ENCODE measurements around the gene NOSTRIN. TPM values are rescaled to one million over a fixed set of nuclear protein-coding genes. Genes with fewer than 3 reads are reported as not detected.

NOSTRIN gene
- total RNA-seq, 1 experiment from 2014 or later = 3.1 TPM

DNA sequence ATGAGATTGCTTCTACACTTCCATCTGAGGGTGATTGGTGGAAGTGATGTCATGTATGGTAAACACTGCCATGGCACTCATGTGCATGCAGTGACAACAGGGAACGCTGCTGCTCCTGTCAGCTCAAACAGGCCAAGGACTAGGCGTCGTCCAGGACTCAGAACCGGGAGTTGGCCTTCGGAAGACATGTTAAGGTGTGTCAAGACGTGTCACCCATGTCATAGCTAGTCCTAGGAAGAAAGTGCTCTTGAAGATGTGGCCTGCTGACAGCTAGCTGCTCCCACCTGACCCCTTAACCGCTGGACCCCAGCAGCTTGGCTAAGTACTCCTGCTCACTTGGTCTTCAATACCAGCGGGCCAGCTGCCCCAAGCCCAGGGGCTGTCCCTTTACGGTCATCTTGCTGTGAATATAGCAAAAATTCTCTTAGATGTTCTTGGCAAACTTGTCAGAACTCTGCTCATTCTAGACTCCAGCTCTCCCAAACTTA lies 6.3 kb upstream of the NOSTRIN start:
- H3K4me2 ChIP-seq (ENCODE audit: low read length) = no peak overlapping the region
- no peak for DNase-seq (ENCODE audit: low read depth, low spot score)
- no peak overlapping the region for H3K4me3 ChIP-seq (replicated peaks in 1 of 2; ENCODE audit: low read depth in 1 of 2, low read length in 2 of 2)
- POLR2A ChIA-PET = no interaction called here
- H3K9me2 ChIP-seq (ENCODE audit: insufficient read depth) = no peaks in the 10 kb centered on the region
- no peak for ATAC-seq
- H2AFZ ChIP-seq (ENCODE audit: low read depth, low read length, poor library complexity, severe bottlenecking) = no peak overlapping the region
- CTCF ChIA-PET = no interaction called here
- H3K27me3 ChIP-seq (ENCODE audit: insufficient read depth, low read length) = no peaks in the 10 kb centered on the region
- no peaks in the 10 kb centered on the region for H3K9me3 ChIP-seq (ENCODE audit: control insufficient read depth in 1 of 2, insufficient read depth in 1 of 2, low read depth in 1 of 2, low read length in 2 of 2)
- RAD21 ChIA-PET (ENCODE audit: low non-redundant PET in 1 of 2, low total read pairs in 2 of 2, uncharacterized antibody in 2 of 2, unreplicated experiment in 2 of 2) = no interaction called here
- H3K79me2 ChIP-seq (ENCODE audit: insufficient read depth, low read length) = no peaks in the 10 kb centered on the region
- H3K27ac ChIP-seq (ENCODE audit: low read depth, low read length) = no peak overlapping the region
- H4K20me1 ChIP-seq (ENCODE audit: insufficient read depth) = no peaks in the 10 kb centered on the region
- no TSS peak for BruUV-seq (replicated peaks)
- no peaks in the 10 kb centered on the region for H3K4me1 ChIP-seq (ENCODE audit: control insufficient read depth in 1 of 2, insufficient read depth in 2 of 2, low read length in 2 of 2)
- H3K9ac ChIP-seq (ENCODE audit: low read length) = no peak overlapping the region
- no peaks in the 10 kb centered on the region for H3K36me3 ChIP-seq (ENCODE audit: control insufficient read depth in 1 of 2, insufficient read depth in 2 of 2, low read length in 2 of 2)
- intact Hi-C loops (cut with micrococcal nuclease) = no loop called here
- TF ChIP-seq REST (IDR thresholded peaks at IDR 0.05; ENCODE audit: low read depth) = no peak
- TF ChIP-seq POLR2A (IDR thresholded peaks at IDR 0.05; ENCODE audit: borderline replicate concordance, extremely low read depth, insufficient read depth, insufficient read length) = no peak
- TF ChIP-seq EZH2 (IDR thresholded peaks at IDR 0.05) = no peak
- no peak for TF ChIP-seq RAD21 (IDR thresholded peaks at IDR 0.05; ENCODE audit: low read depth)
- no peak for TF ChIP-seq CTCF (IDR thresholded peaks at IDR 0.05 in 2 of 3, conservative IDR thresholded peaks at IDR 0.05 in 1 of 3; ENCODE audit: borderline replicate concordance in 1 of 3, insufficient read depth in 1 of 3, low read depth in 2 of 3, low read length in 2 of 3)
- TF ChIP-seq TCF7L2 (IDR thresholded peaks at IDR 0.05; ENCODE audit: borderline replicate concordance, extremely low read depth, insufficient read depth, insufficient read length) = no peak
- no peak for TF ChIP-seq ZFX (IDR thresholded peaks at IDR 0.05)
- no peak for TF ChIP-seq EZH2phosphoT487 (IDR thresholded peaks at IDR 0.05; ENCODE audit: borderline replicate concordance)
- no peak for TF ChIP-seq CEBPB (IDR thresholded peaks at IDR 0.05; ENCODE audit: low read depth)
- no peak for TF ChIP-seq MAX (IDR thresholded peaks at IDR 0.05)
- no peak for TF ChIP-seq ATF3 (IDR thresholded peaks at IDR 0.05)
- TF ChIP-seq ZNF274 (IDR thresholded peaks at IDR 0.05; ENCODE audit: low read depth, low read length) = no peak
- no peak for TF ChIP-seq CBX3 (IDR thresholded peaks at IDR 0.05; ENCODE audit: low read depth)
- no peak for TF ChIP-seq JUND (IDR thresholded peaks at IDR 0.05)
- TF ChIP-seq YY1 (IDR thresholded peaks at IDR 0.05; ENCODE audit: extremely low read depth, insufficient replicate concordance, low read depth, low read length) = no peak
- TF ChIP-seq POLR2AphosphoS5 (IDR thresholded peaks at IDR 0.05; ENCODE audit: low read depth, low read length) = no peak
- no peak for TF ChIP-seq FOSL1 (IDR thresholded peaks at IDR 0.05; ENCODE audit: low read depth)
- no peak for TF ChIP-seq EGR1 (IDR thresholded peaks at IDR 0.05; ENCODE audit: low read depth)
- no peak for TF ChIP-seq SIN3A (IDR thresholded peaks at IDR 0.05; ENCODE audit: low read depth)

Measured in HCT116 (cell line).